Caco-2 (cell line): ENCODE results near the gene REEP3. TPM values are rescaled to one million over a fixed set of nuclear protein-coding genes. Genes with fewer than 3 reads are reported as not detected.

ENCODE experiments used
- BruUV-seq: library from RNA; stranded (reverse); fragments of 400-500 nt; replicated peaks from 2 replicates; lab custom pipeline; 2021; lab: Mats Ljungman, UMichigan
- CTCF ChIA-PET: fragments of 300-600 bp; sonication (Branson Sonifier 250); formaldehyde crosslinking; loops from one replicate; lab custom pipeline; 2022; ENCODE audit warnings: antibody characterized with exemption; lab: Charles Lee
- POLR2A ChIA-PET: fragments of 300-600 bp; sonication (Branson Sonifier 250); formaldehyde crosslinking; loops from one replicate; lab custom pipeline; 2022; ENCODE audit warnings: antibody characterized with exemption; lab: Charles Lee
- DNase-seq, 2 experiments: peaks; one replicate each; pipeline versions ENCODE4 v3.0.0 to v3.0.0-alpha.2; 2020 to 2022
- H3K27me3 ChIP-seq: replicated peaks from 2 replicates; pipeline ENCODE4 v1.6.0; 2011; ENCODE audit warnings: low read length; ENCODE audit not compliant: control insufficient read depth, insufficient read depth
- H3K36me3 ChIP-seq: 2 replicates; pipeline ENCODE4 v1.5.1; 2011; ENCODE audit warnings: low read length; ENCODE audit not compliant: control insufficient read depth, insufficient read depth
- H3K4me1 ChIP-seq: fragments of 250-450 bp; sonication (Bioruptor Pico); 2 replicates; pipeline ENCODE4 v1.5.1; 2020; ENCODE audit warnings: mild to moderate bottlenecking
- H3K4me3 ChIP-seq: 2 replicates; pipeline ENCODE4 v1.5.1; 2011; ENCODE audit warnings: low read depth, mild to moderate bottlenecking, control low read depth, low read length
- H3K9me3 ChIP-seq: fragments of 250-450 bp; sonication (Bioruptor Pico); 2 replicates; pipeline ENCODE4 v1.5.1; 2020; ENCODE audit warnings: mild to moderate bottlenecking, moderate library complexity
- H3K27ac Mint-ChIP-seq: one replicate; pipeline ENCODE4 v1.8.0; 2022; ENCODE audit warnings: mixed read lengths; ENCODE audit not compliant: unreplicated experiment
- H3K27me3 Mint-ChIP-seq: one replicate; pipeline ENCODE4 v1.8.0; 2022; ENCODE audit warnings: mixed read lengths; ENCODE audit not compliant: insufficient read depth, unreplicated experiment
- H3K36me3 Mint-ChIP-seq: one replicate; pipeline ENCODE4 v1.8.0; 2022; ENCODE audit warnings: mild to moderate bottlenecking, mixed read lengths; ENCODE audit not compliant: insufficient read depth, unreplicated experiment
- H3K4me1 Mint-ChIP-seq: one replicate; pipeline ENCODE4 v1.8.0; 2022; ENCODE audit warnings: low read depth, mixed read lengths; ENCODE audit not compliant: unreplicated experiment
- H3K4me3 Mint-ChIP-seq: one replicate; pipeline ENCODE4 v1.8.0; 2022; ENCODE audit warnings: mild to moderate bottlenecking, moderate library complexity, mixed read lengths; ENCODE audit not compliant: unreplicated experiment
- H3K9me3 Mint-ChIP-seq: one replicate; pipeline ENCODE4 v1.8.0; 2022; ENCODE audit warnings: mixed read lengths; ENCODE audit not compliant: unreplicated experiment
- intact Hi-C: fragments of 100-400 bp; cut with micrococcal nuclease; formaldehyde crosslinking; loops from one replicate; pipeline ENCODE4 v1.10.0; 2022; ENCODE audit not compliant: unreplicated experiment
- total RNA-seq: library from RNA; stranded (reverse); gene quantifications from 2 replicates; pipeline ENCODE4 v1.2.3, GENCODE V29; 2022
- TF ChIP-seq, protein P1 (sequence below), 2 experiments: fragments of 200-600 bp in 1 of 2; IDR thresholded peaks; 1 replicate in 1 of 2; 2 replicates in 1 of 2; pipeline versions ENCODE4 v1.5.1 to v1.8.0; 2011 to 2022; ENCODE audit warnings: antibody characterized with exemption in 1 of 2, control low read depth in 1 of 2, inconsistent platforms in 1 of 2, low read depth in 1 of 2, low read length in 1 of 2, mild to moderate bottlenecking in 1 of 2, moderate library complexity in 1 of 2; ENCODE audit not compliant: insufficient read depth in 1 of 2, severe bottlenecking in 1 of 2, unreplicated experiment in 1 of 2

REEP3 gene
- total RNA-seq, 1 experiment from 2014 or later, result 66.4 TPM

GRCh38 chr10:63516207-63516606 is 5.0 kb upstream of the REEP3 start:
- no TSS peak for BruUV-seq
- peaks cover 12% of the 10 kb centered on the region; the same call in 1 of the 2 replicates for H3K9me3 ChIP-seq
- intact Hi-C loops, result no loop called here
- Mint-ChIP-seq H3K4me1 (peaks cover 39% of the 10 kb centered on the region), H3K4me3 (no peak overlapping the region), H3K27me3 (no peaks in the 10 kb centered on the region), H3K27ac (peak overlapping the region; percentile 0), H3K9me3 (peaks cover 32% of the 10 kb centered on the region), H3K36me3 (peaks cover 21% of the 10 kb centered on the region)
- peaks cover 27% of the 10 kb centered on the region for H3K4me1 ChIP-seq
- CTCF ChIA-PET, result interaction anchor here (1.8 kb wide), 1 partner anchor 204 kb away, joined by 6 read pairs; no protein-coding TSS in a partner anchor
- TF ChIP-seq, protein P1, sequence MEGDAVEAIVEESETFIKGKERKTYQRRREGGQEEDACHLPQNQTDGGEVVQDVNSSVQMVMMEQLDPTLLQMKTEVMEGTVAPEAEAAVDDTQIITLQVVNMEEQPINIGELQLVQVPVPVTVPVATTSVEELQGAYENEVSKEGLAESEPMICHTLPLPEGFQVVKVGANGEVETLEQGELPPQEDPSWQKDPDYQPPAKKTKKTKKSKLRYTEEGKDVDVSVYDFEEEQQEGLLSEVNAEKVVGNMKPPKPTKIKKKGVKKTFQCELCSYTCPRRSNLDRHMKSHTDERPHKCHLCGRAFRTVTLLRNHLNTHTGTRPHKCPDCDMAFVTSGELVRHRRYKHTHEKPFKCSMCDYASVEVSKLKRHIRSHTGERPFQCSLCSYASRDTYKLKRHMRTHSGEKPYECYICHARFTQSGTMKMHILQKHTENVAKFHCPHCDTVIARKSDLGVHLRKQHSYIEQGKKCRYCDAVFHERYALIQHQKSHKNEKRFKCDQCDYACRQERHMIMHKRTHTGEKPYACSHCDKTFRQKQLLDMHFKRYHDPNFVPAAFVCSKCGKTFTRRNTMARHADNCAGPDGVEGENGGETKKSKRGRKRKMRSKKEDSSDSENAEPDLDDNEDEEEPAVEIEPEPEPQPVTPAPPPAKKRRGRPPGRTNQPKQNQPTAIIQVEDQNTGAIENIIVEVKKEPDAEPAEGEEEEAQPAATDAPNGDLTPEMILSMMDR (IDR thresholded peaks at IDR 0.05; ENCODE audit: insufficient read depth in 1 of 2, low read depth in 1 of 2, low read length in 1 of 2, severe bottlenecking in 1 of 2, unreplicated experiment in 1 of 2), result no peak
- H3K27me3 ChIP-seq, result no peaks in the 10 kb centered on the region
- H3K4me3 ChIP-seq, result no peak overlapping the region
- no peaks in the 10 kb centered on the region; the same call in 1 of the 2 replicates for H3K36me3 ChIP-seq
- POLR2A ChIA-PET, result no interaction called here
- no peak for DNase-seq

GRCh38 chr10:63518690-63519288 is 2.4 kb upstream of the REEP3 start:
- TF ChIP-seq, protein P1 (IDR thresholded peaks at IDR 0.05; ENCODE audit: insufficient read depth in 1 of 2, low read depth in 1 of 2, low read length in 1 of 2, severe bottlenecking in 1 of 2, unreplicated experiment in 1 of 2), result no peak
- intact Hi-C loops, result no loop called here
- Histone ChIP-seq H3K4me1 (peaks cover 40% of the 10 kb centered on the region), H3K27me3 (no peaks in the 10 kb centered on the region), H3K4me3 (no peak overlapping the region), H3K9me3 (0 out of 2 replicates have a peak, but pooled peaks cover 5% of the 10 kb centered on the region), H3K36me3 (no peaks in the 10 kb centered on the region)
- DNase-seq, result no peak
- BruUV-seq, result no TSS peak
- Mint-ChIP-seq H3K27ac (peak overlapping the region; percentile 5), H3K27me3 (no peaks in the 10 kb centered on the region), H3K4me3 (peak overlapping the region; percentile 83), H3K9me3 (peaks cover 11% of the 10 kb centered on the region), H3K4me1 (peaks cover 54% of the 10 kb centered on the region), H3K36me3 (peaks cover 27% of the 10 kb centered on the region)
- CTCF ChIA-PET, result no interaction called here
- POLR2A ChIA-PET, result interaction anchor here (0.6 kb wide), 1 partner anchor 13 kb away, joined by 6 read pairs; no protein-coding TSS in a partner anchor

DNA sequence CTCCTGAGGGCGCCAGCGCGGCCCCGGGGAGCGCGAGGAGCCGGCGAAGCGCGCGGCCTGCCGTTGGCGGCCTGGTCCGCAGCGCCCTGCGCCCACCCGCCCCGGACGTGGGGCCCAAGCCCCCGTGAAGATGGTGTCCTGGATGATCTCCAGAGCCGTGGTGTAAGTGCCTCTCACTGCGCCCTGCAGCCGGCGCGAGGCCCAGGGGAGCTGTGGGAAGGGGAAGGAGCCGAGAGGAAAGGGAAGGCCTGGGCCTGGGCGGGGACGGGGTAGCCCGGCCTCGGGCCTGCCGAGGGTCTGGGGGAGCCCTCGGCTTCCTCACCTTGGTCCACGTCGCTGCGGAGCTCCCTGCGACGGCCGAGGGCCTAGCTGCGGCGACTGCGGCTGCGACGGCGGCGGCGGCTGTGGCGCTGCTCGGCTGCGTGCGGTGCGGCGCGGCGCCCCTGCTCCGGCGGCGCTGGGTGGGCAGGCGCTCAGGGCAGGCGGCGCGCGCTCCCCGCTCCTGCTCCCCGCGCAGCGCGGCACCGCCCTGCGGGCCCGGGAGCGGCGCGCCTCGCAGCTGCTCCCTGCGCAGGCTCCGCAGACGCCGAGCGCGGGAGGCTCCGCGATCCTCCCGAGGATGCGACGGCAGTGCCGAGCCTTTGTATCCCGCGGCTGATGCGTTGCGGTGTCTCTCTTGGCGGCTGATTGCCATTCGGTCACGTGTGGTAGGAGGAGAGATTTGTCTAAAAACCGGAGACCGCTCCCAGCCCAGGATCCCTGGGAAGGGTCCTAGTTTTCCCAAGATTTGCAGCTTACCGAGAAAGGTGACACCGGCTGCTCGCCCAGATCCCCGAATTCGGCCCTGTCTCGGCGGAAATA is 445 bp downstream of the REEP3 start:
- peak overlapping the region; percentile 96 for H3K4me3 ChIP-seq
- Mint-ChIP-seq H3K9me3 (peaks cover 11% of the 10 kb centered on the region), H3K4me1 (peaks cover 43% of the 10 kb centered on the region), H3K27me3 (no peaks in the 10 kb centered on the region), H3K36me3 (peaks cover 27% of the 10 kb centered on the region), H3K27ac (peak overlapping the region; percentile 92), H3K4me3 (peak overlapping the region; percentile 83)
- 0 out of 2 replicates have a peak, but pooled peaks cover 1% of the 10 kb centered on the region for H3K36me3 ChIP-seq
- no peaks in the 10 kb centered on the region for H3K27me3 ChIP-seq
- TF ChIP-seq, protein P1 (IDR thresholded peaks at IDR 0.05; ENCODE audit: insufficient read depth in 1 of 2, low read depth in 1 of 2, low read length in 1 of 2, severe bottlenecking in 1 of 2, unreplicated experiment in 1 of 2), result no peak
- no TSS peak for BruUV-seq
- intact Hi-C loops, result loop anchor here (1.0 to 10.0 kb wide), 5 partner anchors 55 to 307 kb away; no protein-coding TSS in a partner anchor
- DNase-seq, result peak; percentile 79 to 86
- CTCF ChIA-PET, result interaction anchor here (0.5 to 2.2 kb wide), 7 partner anchors 63 to 376 kb away, joined by 3 to 6 read pairs (median 3); no protein-coding TSS in a partner anchor
- no peaks in the 10 kb centered on the region for H3K9me3 ChIP-seq
- peaks cover 17% of the 10 kb centered on the region for H3K4me1 ChIP-seq
- POLR2A ChIA-PET, result interaction anchor here (0.5 to 1.1 kb wide), 6 partner anchors 14 to 210 kb away, joined by 3 to 7 read pairs (median 4); no protein-coding TSS in a partner anchor
